Measurements from ENCODE around the gene SLC7A1.

The SLC7A1 gene

DNA sequence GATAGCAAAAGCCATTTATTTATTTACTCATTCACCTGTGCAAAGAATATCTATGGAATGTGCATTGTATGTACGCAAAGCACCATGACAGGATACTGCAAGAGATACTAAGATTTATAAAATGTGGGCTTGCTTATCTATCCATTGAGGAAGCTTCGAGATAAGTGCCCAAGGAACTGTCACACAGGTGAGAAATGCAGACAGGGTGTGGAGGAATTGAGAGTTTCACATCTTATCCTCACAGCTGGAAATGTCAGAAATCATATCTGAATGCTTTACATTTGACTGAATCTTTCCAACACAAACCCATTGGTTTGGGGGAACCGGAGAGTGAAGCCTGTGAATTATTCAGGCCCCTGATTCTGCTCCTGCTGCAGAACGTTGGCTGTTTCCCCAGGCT is 113.0 kb downstream of the SLC7A1 start:
- TF ChIP-seq GATA2 (IDR thresholded peaks at IDR 0.05; ENCODE audit: low read depth, low read length): no peak
- TF ChIP-seq GATA3 (IDR thresholded peaks at IDR 0.05; ENCODE audit: low read depth, low read length): no peak

DNA sequence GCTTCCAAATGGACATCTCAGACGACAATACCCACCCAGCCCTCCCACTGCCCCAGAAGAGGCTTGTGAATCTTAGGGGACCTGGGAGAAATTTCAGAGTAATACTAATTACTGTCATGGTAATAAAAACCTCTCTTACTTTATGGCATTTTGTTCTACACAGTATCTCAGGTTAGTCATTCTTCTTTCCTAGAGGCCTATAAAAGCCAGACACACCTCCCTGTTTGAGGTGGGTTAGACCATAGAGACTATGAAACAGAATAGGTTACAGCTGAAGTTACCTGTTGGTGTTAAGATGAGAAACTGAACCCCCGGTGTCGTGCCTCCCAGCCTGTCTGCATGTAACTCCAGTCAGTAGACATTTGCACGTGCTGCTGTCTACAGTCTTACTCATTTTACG is 113.9 kb downstream of the SLC7A1 start:
- TF ChIP-seq GATA3 (IDR thresholded peaks at IDR 0.05; ENCODE audit: low read depth, low read length) (no peak), GATA2 (IDR thresholded peaks at IDR 0.05; ENCODE audit: low read depth, low read length) (no peak)

DNA sequence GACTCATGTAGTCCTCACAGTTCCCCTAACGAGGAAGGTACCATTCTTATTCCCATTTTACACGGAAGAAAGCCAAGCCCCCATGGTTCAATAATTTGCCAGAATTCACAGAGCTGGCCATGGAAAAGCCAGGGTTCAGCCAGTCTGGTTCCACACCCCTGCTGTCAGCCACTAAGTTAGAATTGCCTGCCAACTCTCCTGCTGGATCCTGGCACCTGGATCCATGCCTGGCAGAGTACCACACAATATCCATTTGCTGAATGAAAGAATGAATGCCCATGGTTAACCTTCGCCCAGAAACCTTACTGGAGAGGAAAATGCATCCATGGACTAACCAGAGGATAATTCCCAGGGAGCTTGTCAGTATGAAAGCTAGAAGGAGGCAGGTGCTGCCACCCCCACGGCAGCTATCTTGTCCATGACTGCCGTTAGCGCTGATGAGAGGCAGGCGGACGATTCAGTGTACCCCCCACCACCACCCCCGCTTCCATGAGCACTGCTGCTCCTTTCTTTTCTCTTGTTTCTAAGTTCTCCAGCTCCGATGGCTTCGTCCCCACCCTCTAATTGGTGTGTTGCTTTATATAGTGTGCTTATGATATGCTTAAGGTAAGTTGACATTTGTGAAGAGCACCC is 114.5 kb downstream of the SLC7A1 start:
- no peak for TF ChIP-seq GATA2 (IDR thresholded peaks at IDR 0.05; ENCODE audit: low read depth, low read length)
- TF ChIP-seq GATA3 (IDR thresholded peaks at IDR 0.05; ENCODE audit: low read depth, low read length): no peak

DNA sequence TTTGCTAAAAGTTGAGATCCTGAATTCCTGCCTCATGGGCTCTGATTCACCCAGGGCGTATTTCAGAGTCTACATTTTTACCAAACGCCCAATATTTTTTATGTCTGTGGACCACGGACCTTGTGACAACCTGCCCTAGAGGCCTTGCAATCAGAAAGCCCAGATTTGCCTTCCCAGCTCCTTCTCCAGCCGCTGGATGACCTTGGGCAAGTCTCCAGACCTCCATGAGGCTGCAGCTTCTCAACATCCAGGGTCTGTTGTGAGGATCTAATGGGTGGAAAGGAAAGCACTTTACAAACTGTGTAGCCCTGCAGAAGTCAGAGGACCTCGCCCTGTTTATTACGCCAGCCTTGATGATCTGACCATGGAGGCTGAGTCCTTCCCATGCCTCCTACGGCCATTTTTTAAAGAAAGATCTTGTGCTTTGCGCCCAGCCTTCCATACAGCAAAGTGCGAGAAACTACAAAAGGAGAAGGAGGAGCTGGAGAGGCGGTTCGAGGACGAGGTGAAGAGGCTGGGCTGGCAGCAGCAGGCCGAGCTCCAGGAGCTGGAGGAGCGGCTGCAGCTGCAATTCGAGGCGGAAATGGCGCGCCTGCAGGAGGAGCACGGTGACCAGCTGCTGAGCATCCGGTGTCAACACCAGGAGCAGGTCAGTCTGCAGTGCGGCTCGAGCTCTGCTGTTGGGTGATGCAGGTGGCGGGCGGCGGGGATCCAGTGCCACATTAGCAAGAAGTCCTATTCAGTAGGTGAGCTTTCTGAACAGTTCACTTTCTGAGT is 115.6 kb downstream of the SLC7A1 start:
- TF ChIP-seq GATA3 (IDR thresholded peaks at IDR 0.05; ENCODE audit: low read depth, low read length): no peak
- TF ChIP-seq GATA2 (IDR thresholded peaks at IDR 0.05; ENCODE audit: low read depth, low read length): no peak

DNA sequence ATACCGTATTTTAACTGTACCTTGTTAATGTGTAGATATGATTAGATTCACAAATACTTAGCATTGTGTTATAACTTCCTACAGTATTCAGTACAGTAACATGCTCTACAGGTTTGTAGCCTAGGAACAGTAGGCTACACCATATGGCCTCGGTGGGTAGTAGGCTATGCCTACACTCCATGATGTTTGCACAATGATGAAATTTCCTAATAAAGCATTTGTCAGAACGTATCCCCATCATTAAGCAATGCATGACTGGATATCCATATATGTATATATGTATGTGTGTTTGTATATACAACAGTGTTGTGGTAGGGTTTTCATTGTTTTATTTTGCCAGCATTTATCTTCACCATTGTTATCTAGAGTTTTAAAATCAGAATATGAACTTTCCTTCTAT is 119.4 kb downstream of the SLC7A1 start:
- TF ChIP-seq GATA2 (IDR thresholded peaks at IDR 0.05; ENCODE audit: low read depth, low read length) (no peak), GATA3 (IDR thresholded peaks at IDR 0.05; ENCODE audit: low read depth, low read length) (no peak)

DNA sequence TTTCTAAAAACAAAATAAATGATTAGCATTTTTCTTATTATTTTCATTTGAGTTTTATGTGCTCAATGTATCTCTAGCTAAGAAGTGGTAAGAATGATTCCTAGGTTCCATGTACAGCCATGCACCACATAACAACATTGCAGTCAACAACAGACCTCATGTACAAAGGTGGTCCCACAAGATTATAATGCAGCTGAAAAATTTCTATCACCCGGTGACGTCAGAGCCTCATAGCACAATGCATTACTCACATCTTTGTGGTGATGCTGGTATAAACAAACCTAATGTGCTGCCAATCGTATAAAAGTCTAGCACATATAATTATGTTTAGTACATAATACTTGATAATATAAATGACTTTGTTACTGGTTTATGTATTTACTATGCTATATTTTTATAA is 120.5 kb downstream of the SLC7A1 start:
- TF ChIP-seq GATA2 (IDR thresholded peaks at IDR 0.05; ENCODE audit: low read depth, low read length): no peak
- TF ChIP-seq GATA3 (IDR thresholded peaks at IDR 0.05; ENCODE audit: low read depth, low read length): no peak

DNA sequence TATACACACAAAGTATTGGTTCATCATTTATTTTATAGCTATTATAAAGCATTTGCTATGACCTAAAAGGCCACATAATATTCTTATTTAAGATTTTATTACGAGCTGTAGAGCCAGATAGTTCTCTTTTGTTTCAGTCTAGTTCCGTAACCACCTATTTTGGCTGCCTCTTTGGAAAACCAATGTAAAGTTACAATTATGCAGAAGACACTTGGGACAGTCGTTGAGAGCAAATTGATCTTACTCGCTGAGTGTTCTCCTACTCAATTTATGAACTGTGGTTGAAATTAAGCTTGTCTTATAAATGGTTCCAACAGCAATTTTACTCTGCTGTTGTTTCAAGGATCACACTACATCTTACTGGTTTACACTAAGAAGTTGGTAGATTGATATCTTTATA is 122.3 kb downstream of the SLC7A1 start:
- TF ChIP-seq GATA3 (IDR thresholded peaks at IDR 0.05; ENCODE audit: low read depth, low read length): no peak
- TF ChIP-seq GATA2 (IDR thresholded peaks at IDR 0.05; ENCODE audit: low read depth, low read length): no peak

DNA sequence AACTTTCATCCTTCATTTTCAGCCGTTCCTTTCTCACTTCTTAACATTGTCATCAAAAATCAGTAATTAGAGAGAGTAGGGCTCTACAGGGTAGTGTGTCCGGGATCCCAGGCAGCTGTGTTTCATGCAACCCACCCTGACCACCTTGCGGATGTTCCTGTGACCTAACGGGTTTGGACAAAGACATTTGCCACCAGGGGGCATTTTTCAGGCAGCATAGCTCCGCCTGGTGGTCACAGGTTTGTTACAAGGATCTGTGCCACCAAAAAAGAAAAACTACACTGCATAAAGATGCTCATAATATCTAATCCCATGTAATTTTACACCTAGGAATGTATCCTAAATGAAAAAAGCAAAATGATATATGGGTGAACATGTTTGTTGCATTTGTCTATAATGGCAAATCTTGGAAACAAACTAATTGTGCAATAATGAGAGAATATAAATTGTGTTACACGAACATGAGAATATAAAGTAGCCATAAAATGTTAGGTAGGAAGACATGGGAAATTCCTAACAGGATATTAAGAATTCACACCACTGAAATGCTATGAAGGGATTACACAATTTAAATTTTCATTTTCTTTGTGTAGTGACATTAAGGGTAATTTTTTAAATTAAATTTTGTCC is 123.0 kb downstream of the SLC7A1 start:
- TF ChIP-seq GATA2 (IDR thresholded peaks at IDR 0.05; ENCODE audit: low read depth, low read length): no peak
- TF ChIP-seq GATA3 (IDR thresholded peaks at IDR 0.05; ENCODE audit: low read depth, low read length): no peak

DNA sequence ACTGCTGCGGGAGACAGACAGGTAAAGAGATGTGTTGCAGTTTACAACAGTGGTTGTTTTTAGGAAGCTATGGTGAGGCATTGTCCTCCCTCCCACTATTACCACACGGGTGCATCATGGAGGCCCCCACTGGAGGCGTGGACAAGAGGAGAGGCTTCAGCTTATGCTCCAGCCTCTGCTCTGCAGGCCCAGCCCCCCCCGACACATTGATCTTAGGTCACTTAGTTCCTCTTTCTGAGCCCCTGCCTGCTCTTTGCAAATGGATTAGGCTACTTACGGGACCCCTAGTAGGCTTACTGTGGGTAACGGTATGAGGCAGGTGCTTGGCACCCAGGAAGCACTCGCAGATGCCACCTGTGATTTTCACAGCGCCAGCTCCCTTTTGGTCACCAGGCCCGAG is 123.9 kb downstream of the SLC7A1 start:
- TF ChIP-seq GATA2 (IDR thresholded peaks at IDR 0.05; ENCODE audit: low read depth, low read length) (no peak), GATA3 (IDR thresholded peaks at IDR 0.05; ENCODE audit: low read depth, low read length) (no peak)

DNA sequence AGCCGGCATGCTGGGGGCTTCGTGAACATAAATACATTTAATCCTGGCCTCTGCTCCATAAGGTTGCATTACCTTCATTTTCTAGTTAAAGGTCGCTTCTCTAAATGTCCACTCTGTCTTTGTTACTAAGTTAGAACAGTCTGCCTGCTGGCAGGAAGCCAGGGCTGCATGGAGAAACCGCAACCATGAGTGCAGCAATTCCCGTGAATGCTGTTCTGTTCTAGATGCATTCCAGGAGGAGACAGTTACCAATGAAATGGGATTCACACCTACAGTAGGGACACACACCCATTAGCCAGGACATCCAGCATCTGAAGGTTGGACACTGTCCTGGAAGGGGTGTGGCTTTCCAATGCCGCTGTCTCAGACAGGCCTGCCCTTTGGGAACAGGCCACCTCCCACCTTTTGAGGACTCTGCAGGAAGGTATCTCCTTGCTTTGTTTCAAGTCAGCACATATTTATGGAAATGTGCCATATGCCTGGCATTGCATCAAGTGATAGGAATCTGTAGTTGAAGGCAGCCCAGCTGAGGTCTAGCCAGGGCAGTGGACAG is 129.7 kb downstream of the SLC7A1 start:
- no peak for TF ChIP-seq GATA3 (IDR thresholded peaks at IDR 0.05; ENCODE audit: low read depth, low read length)
- TF ChIP-seq GATA2 (IDR thresholded peaks at IDR 0.05; ENCODE audit: low read depth, low read length): peak; percentile 84

DNA sequence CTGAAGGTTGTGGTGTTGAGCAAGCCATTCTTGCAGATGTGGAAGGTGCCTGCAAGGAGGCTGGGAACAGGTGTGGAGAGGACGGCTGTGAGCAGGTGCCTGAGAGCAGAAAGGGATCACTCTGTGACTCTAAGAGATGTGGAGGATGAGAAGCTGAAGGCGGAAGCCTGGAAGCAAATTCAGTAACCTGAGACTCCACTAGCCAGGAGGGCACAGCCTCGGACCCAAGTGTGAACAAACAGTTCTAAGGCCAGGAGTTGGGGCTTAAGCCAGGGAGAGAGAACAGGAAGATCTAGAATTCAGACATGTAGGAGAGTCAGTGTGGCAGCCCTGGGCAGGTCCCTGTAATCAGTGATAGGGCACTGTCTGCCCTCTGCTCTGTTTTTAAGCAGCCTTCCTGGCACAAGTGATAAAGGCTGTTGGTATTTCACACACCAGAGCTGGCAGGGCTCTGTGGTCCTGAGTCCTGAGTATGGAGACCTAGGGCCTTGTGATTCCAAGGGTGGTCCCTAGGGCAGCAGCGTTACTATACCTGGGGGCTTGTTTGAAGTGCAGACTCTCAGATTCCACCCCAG is 131.3 kb downstream of the SLC7A1 start:
- TF ChIP-seq GATA2 (IDR thresholded peaks at IDR 0.05; ENCODE audit: low read depth, low read length): no peak
- TF ChIP-seq GATA3 (IDR thresholded peaks at IDR 0.05; ENCODE audit: low read depth, low read length): no peak

DNA sequence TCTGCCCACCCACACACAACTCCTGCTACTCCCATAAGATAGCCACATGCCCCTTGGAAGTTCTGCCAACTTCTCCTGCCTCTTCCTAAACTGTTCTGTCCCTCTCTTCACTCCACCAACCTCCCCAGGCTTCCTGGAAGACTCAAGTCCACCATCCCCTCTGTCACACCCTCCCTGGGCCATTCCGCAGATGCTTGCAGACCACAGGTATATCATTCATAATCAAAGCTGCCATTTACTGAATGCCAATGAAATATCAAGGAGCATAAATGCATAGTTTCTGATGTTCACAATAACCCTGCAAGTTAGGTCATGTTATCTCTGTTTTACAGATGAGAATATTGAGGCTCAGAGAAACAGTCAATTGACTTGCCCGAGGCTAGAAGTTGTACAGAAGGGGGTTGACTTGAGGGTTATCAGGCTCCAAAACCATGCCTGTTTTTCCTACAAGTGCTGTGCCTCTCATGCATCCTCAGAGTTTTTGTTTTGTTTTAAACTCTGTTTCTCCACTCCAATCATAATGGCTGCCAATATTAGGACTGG is 135.6 kb downstream of the SLC7A1 start:
- TF ChIP-seq GATA3 (IDR thresholded peaks at IDR 0.05; ENCODE audit: low read depth, low read length) (no peak), GATA2 (IDR thresholded peaks at IDR 0.05; ENCODE audit: low read depth, low read length) (no peak)

Measured in SH-SY5Y (cell line).